NB4 (cell line): ENCODE results near the gene NUDT7.

Source experiments
- DNase-seq: peaks from one replicate; pipeline ENCODE4 v3.0.0; 2010; ENCODE audit warnings: low read depth
- H3K4me3 ChIP-seq: one replicate; pipeline ENCODE4 v1.5.1; 2011; ENCODE audit warnings: mild to moderate bottlenecking, low read depth, low read length, moderate library complexity
- CTCF ChIP-seq: IDR thresholded peaks from one replicate; pipeline ENCODE4 v1.5.1; 2012; ENCODE audit warnings: low read depth, low read length
- MAX ChIP-seq: IDR thresholded peaks from 2 replicates; pipeline ENCODE4 v1.6.1; 2011; ENCODE audit warnings: low read depth, low read length
- MYC ChIP-seq: IDR thresholded peaks from 2 replicates; pipeline ENCODE4 v1.6.1; 2011; ENCODE audit warnings: low read depth, low read length
- POLR2A ChIP-seq: IDR thresholded peaks from 2 replicates; pipeline ENCODE4 v1.6.1; 2011; ENCODE audit warnings: mild to moderate bottlenecking; ENCODE audit not compliant: insufficient read length; ENCODE audit errors: extremely low read depth

Gene NUDT7

GRCh38 chr16:77788181-77789084, 66.1 kb downstream of the NUDT7 start, which contains the start of gene VAT1L:
Gene VAT1L, plus strand, starts transcription at chr16:77788564. Its CDS starts 119 bp downstream, at chr16:77788683.
- TF ChIP-seq MYC: no peak
- peak within 1 kb of the TSS; percentile 9 for H3K4me3 ChIP-seq
- DNase-seq: peak; percentile 69

- no peak for DNase-seq
- H3K4me3 ChIP-seq: no peak overlapping the region
- TF ChIP-seq MYC (no peak), CTCF (no peak), MAX (no peak), POLR2A (no peak)
These were observed 67.0 kb downstream of the NUDT7 start for GRCh38 chr16:77789085-77790008.

GRCh38 chr16:77790009-77790372, 67.7 kb downstream of the NUDT7 start:
- H3K4me3 ChIP-seq: no peak overlapping the region
- no peak for DNase-seq
- no peak for TF ChIP-seq CTCF

- TF ChIP-seq POLR2A: no peak
- TF ChIP-seq MYC: no peak
- TF ChIP-seq CTCF: no peak
- no peak for TF ChIP-seq MAX
- DNase-seq: no peak
- no peak overlapping the region for H3K4me3 ChIP-seq
These were observed 68.6 kb downstream of the NUDT7 start for GRCh38 chr16:77790912-77791311.
